ENCODE measurements around the gene PHACTR1. TPM values are rescaled to one million over a fixed set of nuclear protein-coding genes. Genes with fewer than 3 reads are reported as not detected.

PHACTR1 gene
- total and polyA plus RNA-seq, 4 donors: 0.31 to 1.5 (median 0.79) TPM

- Histone ChIP-seq H3K27ac (ENCODE audit: low read depth in 1 of 2, low read length in 2 of 2) (no peak overlapping the region), H3K4me1 (ENCODE audit: control insufficient read depth in 4 of 4, insufficient read depth in 4 of 4, low read length in 3 of 4) (peaks cover 0 to 3% (median 0%) of the 10 kb centered on the region in 4 donors), H3K4me3 (ENCODE audit: low read depth in 1 of 3, low read length in 3 of 3) (no peak overlapping the region), H3K9ac (ENCODE audit: low read depth in 1 of 2, low read length in 2 of 2) (no peak overlapping the region), H3K27me3 (ENCODE audit: control insufficient read depth in 4 of 4, insufficient read depth in 4 of 4, low read length in 3 of 4) (no peaks in the 10 kb centered on the region), H3K36me3 (ENCODE audit: control insufficient read depth in 4 of 4, insufficient read depth in 3 of 4, low read depth in 1 of 4, low read length in 3 of 4) (no peaks in the 10 kb centered on the region), H3K9me3 (ENCODE audit: control insufficient read depth in 4 of 4, low read length in 3 of 4) (peaks cover 0 to 21% (median 5%) of the 10 kb centered on the region in 4 donors)
- WGBS: 74% methylated on average over 9 of the region's 9 CpGs
- no peak for TF ChIP-seq YY1 (IDR thresholded peaks at IDR 0.05)
- TF ChIP-seq MAX (IDR thresholded peaks at IDR 0.05): no peak
- no peak for TF ChIP-seq RXRA (IDR thresholded peaks at IDR 0.05)
- TF ChIP-seq HNF4A (conservative IDR thresholded peaks at IDR 0.05): no peak
- no peak for TF ChIP-seq RAD21 (IDR thresholded peaks at IDR 0.05)
- TF ChIP-seq FOXA1 (IDR thresholded peaks at IDR 0.05): no peak
- no peak for TF ChIP-seq SP1 (IDR thresholded peaks at IDR 0.05)
- TF ChIP-seq NR2F2 (IDR thresholded peaks at IDR 0.05): no peak
- TF ChIP-seq REST (IDR thresholded peaks at IDR 0.05): no peak
- no peak for TF ChIP-seq GABPA (IDR thresholded peaks at IDR 0.05 in 1 of 2, conservative IDR thresholded peaks at IDR 0.05 in 1 of 2)
- no peak for DNase-seq (ENCODE audit: low spot score)
Measured at GRCh38 chr6:13251242-13251641, 534.7 kb downstream of the PHACTR1 start.

- DNase-seq (ENCODE audit: low spot score): no peak
- Histone ChIP-seq H3K27me3 (ENCODE audit: control insufficient read depth in 4 of 4, insufficient read depth in 4 of 4, low read length in 3 of 4) (no peaks in the 10 kb centered on the region), H3K4me3 (ENCODE audit: low read depth in 1 of 3, low read length in 3 of 3) (no peak overlapping the region), H3K36me3 (ENCODE audit: control insufficient read depth in 4 of 4, insufficient read depth in 3 of 4, low read depth in 1 of 4, low read length in 3 of 4) (no peaks in the 10 kb centered on the region), H3K27ac (ENCODE audit: low read depth in 1 of 2, low read length in 2 of 2) (no peak overlapping the region), H3K4me1 (ENCODE audit: control insufficient read depth in 4 of 4, insufficient read depth in 4 of 4, low read length in 3 of 4) (peaks cover 0 to 7% (median 2%) of the 10 kb centered on the region in 4 donors), H3K9me3 (ENCODE audit: control insufficient read depth in 4 of 4, low read length in 3 of 4) (peaks cover 0 to 21% (median 5%) of the 10 kb centered on the region in 4 donors), H3K9ac (ENCODE audit: low read depth in 1 of 2, low read length in 2 of 2) (no peak overlapping the region)
- WGBS: 96% methylated on average over 5 of the region's 5 CpGs
- TF ChIP-seq ZBTB33 (IDR thresholded peaks at IDR 0.05): no peak
- no peak for TF ChIP-seq TAF1 (conservative IDR thresholded peaks at IDR 0.05)
Measured at GRCh38 chr6:13252790-13253189, 536.2 kb downstream of the PHACTR1 start.

- Histone ChIP-seq H3K27me3 (ENCODE audit: control insufficient read depth in 4 of 4, insufficient read depth in 4 of 4, low read length in 3 of 4) (no peaks in the 10 kb centered on the region), H3K4me1 (ENCODE audit: control insufficient read depth in 4 of 4, insufficient read depth in 4 of 4, low read length in 3 of 4) (peaks cover 0 to 7% (median 2%) of the 10 kb centered on the region in 4 donors), H3K4me3 (ENCODE audit: low read depth in 1 of 3, low read length in 3 of 3) (no peak overlapping the region), H3K9ac (ENCODE audit: low read depth in 1 of 2, low read length in 2 of 2) (no peak overlapping the region), H3K36me3 (ENCODE audit: control insufficient read depth in 4 of 4, insufficient read depth in 3 of 4, low read depth in 1 of 4, low read length in 3 of 4) (no peaks in the 10 kb centered on the region), H3K27ac (ENCODE audit: low read depth in 1 of 2, low read length in 2 of 2) (no peak overlapping the region), H3K9me3 (ENCODE audit: control insufficient read depth in 4 of 4, low read length in 3 of 4) (peaks cover 0 to 21% (median 5%) of the 10 kb centered on the region in 4 donors)
- no peak for DNase-seq (ENCODE audit: low spot score)
- no peak for TF ChIP-seq HNF4G (IDR thresholded peaks at IDR 0.05)
- TF ChIP-seq YY1 (IDR thresholded peaks at IDR 0.05): no peak
- no peak for TF ChIP-seq FOXA1 (IDR thresholded peaks at IDR 0.05)
- TF ChIP-seq CTCF (IDR thresholded peaks at IDR 0.05; ENCODE audit: low read depth, low read length, missing input control): no peak
- no peak for TF ChIP-seq EGR1 (IDR thresholded peaks at IDR 0.05; ENCODE audit: low read depth in 2 of 2)
- TF ChIP-seq FOXA2 (IDR thresholded peaks at IDR 0.05): no peak
- TF ChIP-seq SP1 (IDR thresholded peaks at IDR 0.05): no peak
- TF ChIP-seq TAF1 (conservative IDR thresholded peaks at IDR 0.05): no peak
- TF ChIP-seq RXRA (IDR thresholded peaks at IDR 0.05): no peak
- 81% methylated on average over 1 of the region's 1 CpG for WGBS
Measured at GRCh38 chr6:13253272-13253671, 536.7 kb downstream of the PHACTR1 start.

Measured in liver (tissue), 9 donors.